ENCODE data around the gene IPCEF1. TPM values are rescaled to one million over a fixed set of nuclear protein-coding genes. Genes with fewer than 3 reads are reported as not detected.

The IPCEF1 gene
- total RNA-seq, 2 experiments from 2014 or later, result 10.5 to 14.2 TPM

DNA sequence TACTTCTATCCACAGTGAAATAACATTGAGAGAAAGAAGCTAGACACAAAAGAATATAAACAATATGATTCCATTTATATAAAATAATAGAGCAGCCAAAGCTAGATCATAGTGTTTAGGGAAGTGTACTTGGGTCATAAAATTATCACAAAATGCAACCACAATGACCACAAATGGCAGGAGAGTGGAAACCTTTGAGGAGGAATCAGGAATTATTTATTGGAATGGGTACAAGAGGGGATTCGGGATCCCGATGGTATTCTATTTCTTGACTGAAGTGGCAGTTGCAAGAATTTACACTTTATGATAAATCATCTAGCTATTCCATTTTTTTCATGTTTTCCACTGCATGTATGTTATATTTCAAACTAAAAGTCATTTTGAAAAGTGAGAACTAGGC lies 76.1 kb downstream of the IPCEF1 start:
- Mint-ChIP-seq H3K36me3 (no peaks in the 10 kb centered on the region), H3K4me1 (ENCODE audit: low read depth) (peaks cover 17% of the 10 kb centered on the region), H3K9me3 (peaks cover 4% of the 10 kb centered on the region), H3K27ac (no peak overlapping the region), H3K27me3 (peaks cover 3% of the 10 kb centered on the region), H3K4me3 (no peak overlapping the region)
- ChIA-PET CTCF (interaction anchor here (0.8 to 8.7 kb wide), 2 partner anchors 14 to 122 kb away, joined by 3 to 105 read pairs; no protein-coding TSS in a partner anchor), POLR2A (no interaction called here)
- intact Hi-C loops (cut with micrococcal nuclease), result no loop called here
- no peak for DNase-seq

DNA sequence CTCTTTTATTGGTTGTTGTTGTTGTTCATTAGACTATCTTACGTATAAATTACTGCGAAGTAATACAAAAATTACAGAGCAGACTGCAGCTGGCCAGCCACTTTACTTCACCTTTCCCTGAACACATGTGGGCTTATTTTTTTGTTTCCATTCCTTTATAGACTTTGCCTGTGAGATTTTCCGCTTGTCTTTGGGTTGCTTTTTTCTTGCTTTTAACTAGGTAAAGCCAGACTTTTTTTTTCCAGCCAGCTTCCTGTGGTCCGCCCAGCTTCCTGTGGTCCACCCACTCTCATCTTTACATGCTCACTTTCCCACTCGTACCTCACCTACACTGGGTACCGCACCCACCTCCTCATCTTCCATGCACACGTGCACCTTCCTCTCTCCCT lies 79.0 kb downstream of the IPCEF1 start:
- H3K9me3 Mint-ChIP-seq, result no peaks in the 10 kb centered on the region
- intact Hi-C loops (cut with micrococcal nuclease), result loop anchor here (1.0 to 5.0 kb wide), 5 partner anchors 30 to 121 kb away; partner anchors contain the start of gene IPCEF1
- peak; percentile 46 for DNase-seq
- peak overlapping the region; percentile 9 for H3K27ac Mint-ChIP-seq
- H3K36me3 Mint-ChIP-seq, result no peaks in the 10 kb centered on the region
- POLR2A ChIA-PET, result interaction anchor here (1.2 to 2.1 kb wide), 2 partner anchors 30 to 121 kb away, joined by 6 to 10 read pairs; no protein-coding TSS in a partner anchor
- H3K27me3 Mint-ChIP-seq, result peaks cover 3% of the 10 kb centered on the region
- peaks cover 18% of the 10 kb centered on the region for H3K4me1 Mint-ChIP-seq (ENCODE audit: low read depth)
- H3K4me3 Mint-ChIP-seq, result peak overlapping the region; percentile 53
- CTCF ChIA-PET, result interaction anchor here (0.6 to 8.7 kb wide), 34 partner anchors 9 to 398 kb away, joined by 3 to 112 read pairs (median 8); no protein-coding TSS in a partner anchor

DNA sequence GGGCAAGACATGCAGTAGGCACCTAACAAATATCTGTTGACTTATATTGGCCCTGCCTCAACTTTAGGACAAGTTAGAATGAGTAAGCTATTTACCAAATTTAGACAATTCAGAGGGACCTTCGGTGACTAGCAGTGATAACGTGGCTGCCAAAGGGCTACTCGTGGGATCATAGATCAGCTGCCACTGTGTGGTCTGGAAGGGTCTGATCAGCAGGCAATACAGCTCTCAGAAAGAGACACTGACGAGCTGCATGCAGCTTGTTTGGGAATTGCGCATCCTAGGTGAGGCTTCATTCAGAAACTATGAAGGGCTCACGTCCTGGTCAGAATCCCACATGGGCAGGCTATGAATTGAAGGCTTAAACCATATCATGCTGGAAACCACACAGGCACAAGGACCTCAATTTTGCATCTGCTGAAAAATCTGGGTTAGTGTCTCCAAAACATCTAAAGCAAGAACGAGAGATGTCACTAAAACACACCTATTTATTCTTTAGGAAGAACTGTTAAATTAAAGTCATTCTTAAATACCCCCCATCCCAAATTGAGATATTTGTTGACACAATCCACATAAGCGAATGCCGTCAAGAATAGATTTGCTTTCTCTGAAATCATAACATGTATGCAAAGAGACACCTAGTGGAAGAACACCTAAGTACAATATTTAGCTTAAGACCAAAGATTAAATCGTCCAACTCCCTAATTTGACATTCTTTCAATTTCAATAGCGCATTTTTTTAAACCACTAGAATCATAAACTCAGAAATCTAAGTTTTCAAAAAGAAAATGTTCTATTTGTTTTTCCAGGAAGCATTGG lies 79.6 kb downstream of the IPCEF1 start:
- Mint-ChIP-seq H3K4me3 (peak overlapping the region; percentile 53), H3K36me3 (no peaks in the 10 kb centered on the region), H3K27ac (peak overlapping the region; percentile 9), H3K4me1 (ENCODE audit: low read depth) (peaks cover 18% of the 10 kb centered on the region), H3K27me3 (peaks cover 3% of the 10 kb centered on the region), H3K9me3 (no peaks in the 10 kb centered on the region)
- DNase-seq, result peak; percentile 11
- CTCF ChIA-PET, result interaction anchor here (0.6 to 8.7 kb wide), 39 partner anchors 10 to 398 kb away, joined by 3 to 112 read pairs (median 7); no protein-coding TSS in a partner anchor
- intact Hi-C loops (cut with micrococcal nuclease), result loop anchor here (1.0 to 5.0 kb wide), 5 partner anchors 30 to 121 kb away; partner anchors contain the start of gene IPCEF1
- POLR2A ChIA-PET, result interaction anchor here (1.2 to 2.1 kb wide), 2 partner anchors 30 to 120 kb away, joined by 6 to 10 read pairs; no protein-coding TSS in a partner anchor

DNA sequence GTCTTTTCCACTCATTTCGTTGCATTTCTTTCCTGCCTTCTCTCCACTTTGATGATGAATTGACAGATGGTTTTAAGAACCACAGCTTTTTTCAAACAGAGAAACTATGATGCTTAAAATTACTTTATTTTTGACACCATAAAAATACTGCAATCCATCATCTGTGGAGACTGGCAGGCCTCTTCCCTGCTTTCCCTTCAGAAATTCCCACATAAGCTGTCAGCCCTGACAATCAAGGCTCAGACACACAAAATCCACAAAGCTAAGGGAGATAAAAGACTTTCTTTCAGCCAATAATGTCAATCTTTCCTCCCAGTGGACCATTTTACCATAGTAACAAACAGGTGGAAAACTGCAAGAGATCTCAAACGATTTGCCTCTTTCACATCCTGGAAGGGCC lies 82.4 kb downstream of the IPCEF1 start:
- Mint-ChIP-seq H3K4me1 (ENCODE audit: low read depth) (peaks cover 18% of the 10 kb centered on the region), H3K4me3 (no peak overlapping the region), H3K9me3 (no peaks in the 10 kb centered on the region), H3K27ac (no peak overlapping the region), H3K36me3 (no peaks in the 10 kb centered on the region), H3K27me3 (peaks cover 3% of the 10 kb centered on the region)
- ChIA-PET POLR2A (interaction anchor here (0.6 kb wide), 1 partner anchor 121 kb away, joined by 5 read pairs; no protein-coding TSS in a partner anchor), CTCF (interaction anchor here (0.6 to 8.7 kb wide), 6 partner anchors 17 to 121 kb away, joined by 3 to 112 read pairs (median 4); no protein-coding TSS in a partner anchor)
- intact Hi-C loops (cut with micrococcal nuclease), result no loop called here
- no peak for DNase-seq

DNA sequence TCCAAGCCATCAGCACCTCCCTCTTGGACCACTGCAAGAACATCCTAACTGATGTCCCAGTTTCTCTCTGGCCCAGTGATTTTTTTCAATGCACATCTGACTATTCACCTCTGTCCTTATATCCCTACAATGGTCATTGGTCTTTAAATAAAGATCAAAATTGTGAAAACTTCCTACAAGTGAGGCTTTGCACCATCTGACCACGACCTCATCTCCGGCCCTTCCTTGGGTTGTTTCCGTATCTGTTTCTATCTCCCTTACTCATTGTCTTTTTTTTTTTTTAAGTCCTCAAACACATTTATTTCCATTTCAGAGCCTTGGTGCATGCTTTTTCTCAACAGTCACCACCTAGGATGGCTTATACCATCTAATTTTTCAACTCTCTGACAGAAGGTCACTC lies 88.1 kb downstream of the IPCEF1 start:
- Mint-ChIP-seq H3K4me1 (ENCODE audit: low read depth) (peaks cover 21% of the 10 kb centered on the region), H3K9me3 (peaks cover 2% of the 10 kb centered on the region), H3K27me3 (no peaks in the 10 kb centered on the region), H3K4me3 (no peak overlapping the region), H3K27ac (no peak overlapping the region), H3K36me3 (peaks cover 3% of the 10 kb centered on the region)
- DNase-seq, result no peak
- intact Hi-C loops (cut with micrococcal nuclease), result no loop called here
- ChIA-PET CTCF (no interaction called here), POLR2A (no interaction called here)

DNA sequence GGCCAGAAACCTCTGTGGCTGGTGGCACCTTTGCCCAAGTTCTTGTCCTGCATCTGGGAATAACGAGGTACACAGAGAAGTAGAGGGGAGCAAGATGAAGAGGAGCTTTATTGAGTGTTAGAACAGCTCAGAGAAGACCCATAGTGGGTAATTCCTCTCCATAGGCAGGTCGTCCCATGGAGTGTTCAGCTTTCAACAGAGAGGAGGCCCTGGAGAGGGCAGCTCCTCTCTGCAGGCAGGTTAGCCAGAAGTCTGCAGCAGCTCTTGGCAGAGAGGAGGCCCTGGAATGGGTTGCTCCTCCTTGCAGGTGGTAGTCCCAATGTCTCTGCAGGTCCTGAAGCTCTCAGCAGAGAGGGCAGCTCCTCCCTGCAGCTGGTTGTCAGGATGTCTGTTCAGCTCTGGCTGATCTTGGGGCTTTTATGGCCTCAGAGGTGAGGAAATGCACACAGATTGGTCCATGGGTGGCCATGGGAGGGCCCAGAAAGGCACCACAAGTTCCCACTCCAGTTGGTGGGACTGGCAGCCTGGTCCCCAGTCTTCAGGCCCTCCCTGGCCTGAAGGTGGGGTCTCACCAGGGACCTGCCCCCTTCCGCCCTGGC lies 89.0 kb downstream of the IPCEF1 start:
- Mint-ChIP-seq H3K9me3 (peaks cover 2% of the 10 kb centered on the region), H3K4me3 (no peak overlapping the region), H3K36me3 (peaks cover 3% of the 10 kb centered on the region), H3K27ac (no peak overlapping the region), H3K27me3 (no peaks in the 10 kb centered on the region), H3K4me1 (ENCODE audit: low read depth) (peaks cover 21% of the 10 kb centered on the region)
- peak; percentile 17 for DNase-seq
- ChIA-PET POLR2A (interaction anchor here (0.6 to 1.3 kb wide), 2 partner anchors 18 to 28 kb away, joined by 3 read pairs; no protein-coding TSS in a partner anchor), CTCF (interaction anchor here (0.9 to 4.2 kb wide), 4 partner anchors 9 to 113 kb away, joined by 3 to 27 read pairs (median 4); no protein-coding TSS in a partner anchor)
- intact Hi-C loops (cut with micrococcal nuclease), result loop anchor here (2.0 kb wide), 1 partner anchor 37 kb away; no protein-coding TSS in a partner anchor

DNA sequence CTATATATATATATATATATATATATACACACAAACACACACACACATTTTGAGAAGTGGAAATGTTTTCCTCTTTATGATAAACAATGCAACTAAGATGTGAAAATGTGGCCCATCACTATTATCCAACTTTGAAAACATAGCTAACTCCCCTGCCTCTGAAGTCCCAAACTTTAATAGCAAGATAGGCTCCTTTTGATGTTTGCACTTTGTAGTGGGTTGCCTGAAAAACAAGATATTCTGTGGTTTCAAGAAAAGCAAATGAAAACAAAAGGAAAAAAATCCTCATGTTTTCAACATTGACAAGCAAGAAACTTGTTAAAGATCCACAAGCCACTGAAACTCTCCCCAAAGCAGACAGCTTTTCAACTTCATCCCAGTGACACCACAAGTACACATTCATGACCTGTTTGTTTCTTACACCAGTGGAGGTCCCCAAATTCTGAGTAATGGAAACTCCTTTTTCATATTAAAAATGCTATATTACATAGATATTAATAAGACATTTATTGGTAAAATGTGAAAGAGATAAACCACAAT lies 90.0 kb downstream of the IPCEF1 start:
- DNase-seq, result no peak
- POLR2A ChIA-PET, result interaction anchor here (0.6 to 1.3 kb wide), 2 partner anchors 17 to 21 kb away, joined by 3 read pairs; no protein-coding TSS in a partner anchor
- Mint-ChIP-seq H3K9me3 (peaks cover 2% of the 10 kb centered on the region), H3K4me3 (no peak overlapping the region), H3K36me3 (peaks cover 3% of the 10 kb centered on the region), H3K27ac (no peak overlapping the region), H3K27me3 (no peaks in the 10 kb centered on the region), H3K4me1 (ENCODE audit: low read depth) (peaks cover 24% of the 10 kb centered on the region)
- CTCF ChIA-PET, result interaction anchor here (0.9 to 4.2 kb wide), 7 partner anchors 10 to 112 kb away, joined by 3 to 27 read pairs (median 3); no protein-coding TSS in a partner anchor
- intact Hi-C loops (cut with micrococcal nuclease), result loop anchor here (1.0 to 2.0 kb wide), 2 partner anchors 16 to 36 kb away; no protein-coding TSS in a partner anchor

DNA sequence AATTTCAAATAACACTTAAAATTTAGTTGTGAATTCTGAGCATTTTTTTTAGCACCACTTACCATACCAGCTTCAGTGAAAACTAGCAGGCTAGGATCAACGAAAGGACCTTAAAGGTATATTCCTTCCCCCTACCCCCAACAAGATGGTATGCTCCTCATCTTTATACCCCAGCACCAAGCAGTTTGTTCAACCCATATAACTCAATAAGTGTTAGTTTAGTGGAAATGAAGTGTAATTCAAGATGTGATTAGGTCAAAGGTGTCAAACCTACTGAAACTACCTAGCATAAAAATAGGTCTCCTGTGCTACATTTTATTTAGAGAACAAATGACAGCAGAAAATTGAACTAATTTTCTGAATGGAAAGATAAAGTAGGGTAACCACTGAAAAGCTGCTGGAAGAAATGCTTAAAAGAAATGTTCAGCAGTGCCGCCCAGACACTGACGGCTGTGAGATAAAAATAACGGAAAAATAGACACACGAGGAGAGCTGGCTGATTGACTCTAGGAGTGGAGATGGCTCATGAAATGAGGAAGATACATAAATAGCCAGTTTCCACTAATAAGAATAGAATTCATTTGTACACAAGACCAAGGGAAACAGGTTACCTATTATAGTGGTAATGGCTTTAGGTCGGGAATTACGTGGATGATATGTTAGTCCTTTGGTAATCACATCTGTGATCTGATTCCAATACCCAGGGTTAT lies 94.8 kb downstream of the IPCEF1 start:
- peaks cover 2% of the 10 kb centered on the region for H3K9me3 Mint-ChIP-seq
- H3K27ac Mint-ChIP-seq, result no peak overlapping the region
- H3K27me3 Mint-ChIP-seq, result no peaks in the 10 kb centered on the region
- no peak for DNase-seq
- H3K4me3 Mint-ChIP-seq, result no peak overlapping the region
- CTCF ChIA-PET, result no interaction called here
- peaks cover 4% of the 10 kb centered on the region for H3K36me3 Mint-ChIP-seq
- intact Hi-C loops (cut with micrococcal nuclease), result no loop called here
- H3K4me1 Mint-ChIP-seq (ENCODE audit: low read depth), result peaks cover 24% of the 10 kb centered on the region
- POLR2A ChIA-PET, result no interaction called here

DNA sequence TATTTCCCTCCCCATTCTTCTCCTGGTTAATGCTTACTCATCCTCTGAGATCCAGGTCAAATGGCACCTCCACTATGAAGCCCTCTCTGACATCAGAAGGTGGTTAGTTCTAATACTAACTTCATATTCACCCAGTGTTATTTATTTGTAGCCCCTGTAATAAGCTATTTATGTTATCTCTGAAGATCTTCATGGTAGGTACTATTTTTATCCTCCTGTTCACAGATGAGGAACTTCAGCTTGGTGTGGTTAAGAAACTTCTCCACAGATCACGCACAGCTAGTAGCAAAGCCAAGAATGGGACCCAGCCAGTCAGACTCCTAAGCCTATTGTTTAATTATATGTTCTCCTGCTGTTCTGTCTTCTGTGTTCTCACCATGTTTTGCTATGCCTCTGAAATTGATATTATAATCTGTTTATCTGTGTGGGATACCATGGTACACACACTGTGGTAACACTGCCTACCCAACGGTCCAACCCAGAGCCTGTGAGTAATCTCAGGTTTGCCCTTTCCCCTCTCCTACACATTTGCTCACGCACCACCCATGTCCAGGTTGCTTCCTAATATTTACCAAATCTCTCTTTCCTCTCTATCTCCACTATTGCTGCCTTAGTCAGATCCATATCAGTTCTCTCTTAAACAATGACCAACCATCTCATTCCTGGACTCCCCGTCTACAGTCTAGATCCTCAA lies 98.4 kb downstream of the IPCEF1 start:
- peaks cover 20% of the 10 kb centered on the region for H3K36me3 Mint-ChIP-seq
- POLR2A ChIA-PET, result no interaction called here
- no peak overlapping the region for H3K27ac Mint-ChIP-seq
- DNase-seq, result no peak
- H3K9me3 Mint-ChIP-seq, result peaks cover 22% of the 10 kb centered on the region
- peaks cover 20% of the 10 kb centered on the region for H3K4me1 Mint-ChIP-seq (ENCODE audit: low read depth)
- no peaks in the 10 kb centered on the region for H3K27me3 Mint-ChIP-seq
- CTCF ChIA-PET, result interaction anchor here (1.2 to 1.4 kb wide), 2 partner anchors 17 to 19 kb away, joined by 3 to 4 read pairs; no protein-coding TSS in a partner anchor
- no peak overlapping the region for H3K4me3 Mint-ChIP-seq
- intact Hi-C loops (cut with micrococcal nuclease), result no loop called here

DNA sequence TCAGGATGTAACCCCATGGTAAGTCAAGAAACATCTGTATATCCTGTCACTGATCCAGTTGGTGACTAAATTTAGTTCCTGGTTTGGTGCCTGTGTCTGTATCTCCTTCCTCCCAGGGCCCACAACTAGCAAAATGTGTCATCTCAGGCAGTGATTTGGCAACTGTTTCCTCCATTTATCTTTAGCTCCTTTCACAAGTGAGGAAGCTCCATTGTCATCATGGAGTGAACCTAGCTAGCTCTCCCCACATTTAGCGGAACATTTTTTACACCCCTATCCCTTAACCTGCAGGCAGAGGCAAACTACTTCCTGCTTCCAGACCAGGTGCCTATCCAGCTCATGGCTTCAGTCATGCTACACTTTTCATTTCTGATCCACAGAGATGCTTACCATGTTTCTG lies 99.5 kb downstream of the IPCEF1 start:
- H3K27ac Mint-ChIP-seq, result no peak overlapping the region
- POLR2A ChIA-PET, result no interaction called here
- no peak overlapping the region for H3K4me3 Mint-ChIP-seq
- peaks cover 20% of the 10 kb centered on the region for H3K36me3 Mint-ChIP-seq
- H3K9me3 Mint-ChIP-seq, result peaks cover 22% of the 10 kb centered on the region
- intact Hi-C loops (cut with micrococcal nuclease), result no loop called here
- peaks cover 27% of the 10 kb centered on the region for H3K4me1 Mint-ChIP-seq (ENCODE audit: low read depth)
- CTCF ChIA-PET, result interaction anchor here (1.2 to 1.4 kb wide), 2 partner anchors 18 to 20 kb away, joined by 3 to 4 read pairs; no protein-coding TSS in a partner anchor
- no peaks in the 10 kb centered on the region for H3K27me3 Mint-ChIP-seq
- no peak for DNase-seq

DNA sequence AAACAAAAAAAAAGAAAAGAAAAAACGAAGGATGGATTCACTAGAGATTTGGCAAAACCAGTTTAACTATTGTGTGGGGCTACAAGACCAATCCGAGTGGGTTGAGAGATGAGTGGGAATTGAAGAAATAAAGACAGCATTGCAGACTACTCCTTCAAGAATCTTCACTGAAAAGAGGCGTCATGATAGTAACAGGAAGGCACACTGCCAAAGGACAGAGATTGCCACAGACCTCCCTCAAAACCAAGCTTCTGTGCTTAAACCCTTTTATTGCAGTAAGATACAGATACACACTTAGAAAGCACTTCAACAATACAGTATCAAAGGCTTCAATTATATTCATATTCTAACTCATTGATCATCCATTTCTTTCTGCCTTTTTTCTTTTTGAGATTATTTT lies 103.9 kb downstream of the IPCEF1 start:
- intact Hi-C loops (cut with micrococcal nuclease), result no loop called here
- peaks cover 20% of the 10 kb centered on the region for H3K36me3 Mint-ChIP-seq
- peaks cover 22% of the 10 kb centered on the region for H3K9me3 Mint-ChIP-seq
- peaks cover 53% of the 10 kb centered on the region for H3K4me1 Mint-ChIP-seq (ENCODE audit: low read depth)
- no peaks in the 10 kb centered on the region for H3K27me3 Mint-ChIP-seq
- POLR2A ChIA-PET, result no interaction called here
- DNase-seq, result no peak
- CTCF ChIA-PET, result interaction anchor here (0.6 to 2.2 kb wide), 3 partner anchors 15 to 100 kb away, joined by 3 to 10 read pairs (median 3); no protein-coding TSS in a partner anchor
- H3K4me3 Mint-ChIP-seq, result no peak overlapping the region
- H3K27ac Mint-ChIP-seq, result peak overlapping the region; percentile 21

Data from activated CD4-positive, alpha-beta memory T cell treated with anti-CD3 and anti-CD28 coated beads for 36 hours (primary cell).